Measurements from ENCODE around the gene ISLR2.

The ISLR2 gene

DNA sequence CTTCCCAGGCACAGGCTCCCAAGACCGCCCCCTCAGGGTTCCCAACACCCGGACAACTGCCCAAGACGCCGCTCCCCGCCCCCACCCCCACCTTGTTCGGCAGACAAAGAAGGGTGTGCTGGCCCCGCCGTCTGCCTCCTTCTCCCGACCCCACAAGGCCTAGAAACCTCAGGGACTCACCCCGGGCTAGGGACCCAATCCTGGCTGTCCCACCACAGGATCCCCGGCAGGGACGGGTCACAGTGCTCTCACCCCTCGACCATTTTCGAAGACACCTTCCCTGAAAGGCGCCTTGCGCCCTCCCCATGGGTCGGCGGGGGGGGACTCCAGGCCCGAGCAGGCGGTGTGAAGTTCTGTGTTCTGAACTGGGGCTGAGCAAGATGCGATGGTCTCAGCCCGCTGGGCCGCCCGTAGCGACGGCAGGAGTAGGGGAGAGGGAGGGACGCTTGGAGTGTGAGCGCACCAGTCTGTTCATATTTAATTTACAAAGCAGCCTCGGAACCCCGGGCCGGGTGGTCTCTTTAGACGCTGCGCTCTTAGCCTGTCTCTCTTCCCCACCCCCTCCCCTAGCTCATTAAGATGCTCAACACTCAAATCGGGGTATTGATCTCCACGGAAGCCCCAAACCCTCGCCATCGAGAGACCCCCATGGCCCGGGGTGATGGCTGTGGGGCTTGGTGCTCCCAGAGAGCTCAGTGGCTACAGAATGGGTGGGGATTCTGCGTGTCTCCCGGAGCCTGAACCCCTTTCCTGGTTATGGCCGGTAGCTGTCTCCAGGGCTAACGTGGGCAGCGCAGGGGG is 1.4 kb upstream of the ISLR2 start:
- DNase-seq (ENCODE audit: low spot score), result no peak

- DNase-seq (ENCODE audit: low spot score), result no peak
Observed at GRCh38 chr15:74129586-74130154, 716 bp upstream of the ISLR2 start.

DNA sequence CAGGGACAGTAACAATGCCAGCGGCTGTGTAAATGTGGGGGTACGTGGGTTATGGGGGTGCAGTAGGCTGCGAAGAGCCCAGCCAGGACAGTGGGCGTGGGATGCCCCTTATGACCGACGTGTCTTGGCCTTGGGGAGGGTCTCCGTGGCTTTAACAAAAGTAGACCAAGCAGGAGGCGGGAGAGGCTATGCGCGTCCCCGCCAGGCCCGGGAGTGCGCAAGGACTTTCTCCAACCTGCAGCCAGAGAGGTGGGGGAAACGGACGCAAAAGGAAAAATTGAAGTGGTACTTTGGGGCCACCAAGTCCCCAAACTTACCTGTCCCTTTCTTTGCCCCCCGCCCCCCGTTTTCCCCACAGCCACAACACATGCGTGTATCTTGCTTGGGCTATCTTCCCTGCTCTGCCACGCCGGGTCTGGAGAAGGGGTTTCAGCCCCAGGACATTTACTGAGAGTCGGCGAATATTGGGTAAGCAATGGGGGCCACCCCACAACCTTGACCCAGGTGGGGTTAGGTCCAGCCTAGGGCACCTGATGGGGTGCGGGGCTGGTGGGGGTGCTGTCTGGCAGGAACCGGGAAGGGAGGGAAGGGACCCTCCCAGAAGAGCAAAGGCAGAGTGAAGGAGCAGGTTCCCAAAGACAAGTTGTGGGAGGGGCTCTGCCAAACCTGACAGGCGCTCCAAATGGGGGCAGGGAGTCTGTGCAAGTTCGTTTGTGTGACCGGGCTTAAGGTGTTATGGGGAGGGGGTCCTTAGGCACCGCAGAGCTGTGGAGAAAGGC is 652 bp downstream of the ISLR2 start:
- DNase-seq (ENCODE audit: low spot score), result no peak

GRCh38 chr15:74131628-74132413 is 1.4 kb downstream of the ISLR2 start:
- no peak for DNase-seq (ENCODE audit: low spot score)

DNA sequence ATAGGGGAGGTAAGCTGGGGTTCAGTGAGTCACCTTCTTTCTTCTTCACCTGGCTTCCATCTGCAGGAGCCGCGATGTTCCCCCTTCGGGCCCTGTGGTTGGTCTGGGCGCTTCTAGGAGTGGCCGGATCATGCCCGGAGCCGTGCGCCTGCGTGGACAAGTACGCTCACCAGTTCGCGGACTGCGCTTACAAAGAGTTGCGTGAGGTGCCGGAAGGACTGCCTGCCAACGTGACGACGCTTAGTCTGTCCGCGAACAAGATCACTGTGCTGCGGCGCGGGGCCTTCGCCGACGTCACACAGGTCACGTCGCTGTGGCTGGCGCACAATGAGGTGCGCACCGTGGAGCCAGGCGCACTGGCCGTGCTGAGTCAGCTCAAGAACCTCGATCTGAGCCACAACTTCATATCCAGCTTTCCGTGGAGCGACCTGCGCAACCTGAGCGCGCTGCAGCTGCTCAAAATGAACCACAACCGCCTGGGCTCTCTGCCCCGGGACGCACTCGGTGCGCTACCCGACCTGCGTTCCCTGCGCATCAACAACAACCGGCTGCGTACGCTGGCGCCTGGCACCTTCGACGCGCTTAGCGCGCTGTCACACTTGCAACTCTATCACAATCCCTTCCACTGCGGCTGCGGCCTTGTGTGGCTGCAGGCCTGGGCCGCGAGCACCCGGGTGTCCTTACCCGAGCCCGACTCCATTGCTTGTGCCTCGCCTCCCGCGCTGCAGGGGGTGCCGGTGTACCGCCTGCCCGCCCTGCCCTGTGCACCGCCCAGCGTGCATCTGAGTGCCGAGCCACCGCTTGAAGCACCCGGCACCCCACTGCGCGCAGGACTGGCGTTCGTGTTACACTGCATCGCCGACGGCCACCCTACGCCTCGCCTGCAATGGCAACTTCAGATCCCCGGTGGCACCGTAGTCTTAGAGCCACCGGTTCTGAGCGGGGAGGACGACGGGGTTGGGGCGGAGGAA is 2.6 kb downstream of the ISLR2 start:
- no peak for DNase-seq (ENCODE audit: low spot score)

GRCh38 chr15:74133694-74134386 is 3.5 kb downstream of the ISLR2 start:
- no peak for DNase-seq (ENCODE audit: low spot score)

GRCh38 chr15:74134387-74135027 is 4.1 kb downstream of the ISLR2 start:
- no peak for DNase-seq (ENCODE audit: low spot score)

DNA sequence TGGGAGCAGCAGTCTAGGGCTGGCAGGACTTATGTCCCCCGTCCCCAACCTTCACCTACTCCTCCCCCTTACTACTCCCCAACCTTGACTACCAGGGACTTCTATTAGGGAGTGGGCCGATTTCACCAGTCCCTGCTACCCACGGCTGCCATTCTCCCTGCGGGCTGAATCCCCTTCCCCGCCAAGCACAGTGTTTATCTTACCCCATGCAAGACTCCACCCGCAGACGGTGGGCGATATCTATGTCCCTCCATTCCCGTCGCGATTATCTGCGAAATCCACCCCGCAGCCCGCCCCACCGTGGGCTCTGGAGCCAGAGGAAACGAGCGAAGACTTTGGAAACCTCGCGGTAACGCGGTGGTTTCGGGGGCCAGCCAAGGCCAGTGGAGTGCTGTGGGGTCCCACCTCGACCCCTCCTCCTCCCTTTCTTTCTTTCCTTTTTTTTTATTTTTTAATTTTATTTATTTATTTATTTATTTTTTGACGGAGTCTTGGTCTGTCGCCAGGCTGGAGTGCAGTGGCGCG is 4.7 kb downstream of the ISLR2 start:
- DNase-seq (ENCODE audit: low spot score), result no peak

DNA sequence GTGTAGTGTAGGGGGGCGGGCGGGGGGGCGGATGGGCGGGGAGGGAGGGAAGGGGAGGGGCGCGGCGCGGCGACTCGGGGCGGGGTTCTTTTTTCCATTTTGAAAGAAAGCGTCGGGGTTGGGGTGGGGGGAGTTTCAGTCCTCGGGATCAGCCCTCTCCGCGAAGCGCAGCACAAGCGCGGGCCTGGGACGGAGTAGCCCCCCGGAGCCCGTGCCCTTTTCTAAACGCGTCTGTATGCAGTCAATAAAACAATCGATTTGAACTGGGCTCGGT is 6.1 kb downstream of the ISLR2 start:
- DNase-seq (ENCODE audit: low spot score), result no peak

- DNase-seq (ENCODE audit: low spot score), result no peak
Observed at GRCh38 chr15:74136814-74137536, 6.6 kb downstream of the ISLR2 start.

DNA sequence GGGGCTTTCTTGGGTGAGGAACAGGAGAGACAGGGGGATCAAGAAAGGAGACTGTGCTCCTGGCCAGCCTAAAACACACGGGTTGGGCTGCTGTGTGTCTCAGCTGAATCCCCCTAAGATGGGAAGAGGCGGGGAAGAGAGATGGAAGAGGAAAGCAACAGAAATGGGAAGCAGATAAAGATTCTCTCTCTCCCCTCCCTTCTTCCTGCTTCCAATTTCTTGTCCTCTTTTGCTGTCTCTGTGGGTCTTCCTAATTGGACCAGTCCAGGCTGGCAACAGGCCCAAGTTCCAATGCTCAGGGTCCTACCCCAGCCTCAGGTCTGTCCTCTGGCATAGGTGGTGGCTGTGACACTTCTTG is 7.1 kb downstream of the ISLR2 start:
- DNase-seq (ENCODE audit: low spot score), result no peak

DNA sequence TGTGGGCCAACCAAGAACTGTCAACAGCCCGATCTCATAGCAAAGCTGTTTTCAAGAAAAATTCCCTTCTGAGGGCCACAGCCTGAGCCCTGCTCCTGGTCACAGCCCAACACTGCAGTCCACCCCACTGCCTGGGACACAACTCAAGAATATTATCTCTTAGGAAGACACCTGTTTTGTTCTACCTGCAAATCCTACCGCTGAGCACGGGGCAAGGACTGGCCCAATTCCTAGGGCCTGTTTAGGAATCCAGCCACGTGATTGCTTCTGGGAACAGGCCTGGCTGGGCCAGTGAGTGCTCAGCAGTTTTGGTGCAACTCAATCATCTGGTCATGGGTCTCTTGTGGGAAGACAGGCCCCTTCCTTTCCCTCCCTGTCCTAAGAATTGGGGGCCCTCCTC is 8.3 kb downstream of the ISLR2 start:
- no peak for DNase-seq (ENCODE audit: low spot score)

- DNase-seq (ENCODE audit: low spot score), result no peak
Observed at GRCh38 chr15:74141591-74141990, 11.2 kb downstream of the ISLR2 start.

GRCh38 chr15:74144153-74144775 is 13.9 kb downstream of the ISLR2 start:
- peak; percentile 23 for DNase-seq (ENCODE audit: low spot score)

DNA sequence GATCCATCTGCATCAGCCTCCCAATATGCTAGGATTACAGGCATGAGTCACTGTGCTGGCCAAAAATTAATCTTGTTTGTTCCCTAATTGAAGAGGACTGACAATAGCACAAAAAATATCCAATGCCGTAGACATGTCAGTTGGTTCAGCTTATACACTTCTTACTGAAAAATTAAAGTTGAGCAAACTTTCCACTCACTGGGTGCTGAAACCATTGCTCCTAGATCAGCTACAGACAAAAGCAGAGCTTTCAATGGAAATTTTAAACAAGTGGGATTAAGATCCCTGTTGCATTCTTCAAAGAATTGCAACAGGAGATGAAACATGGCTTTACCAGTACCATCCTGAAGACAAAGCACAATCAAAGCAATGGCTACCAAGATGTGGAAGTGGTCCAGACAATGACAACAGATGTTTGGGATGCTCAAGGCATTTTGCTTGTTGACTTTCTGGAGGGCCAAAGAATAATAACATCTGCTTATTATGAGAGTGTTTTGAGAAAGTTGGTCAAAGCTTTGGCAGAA is 16.0 kb downstream of the ISLR2 start:
- no peak for DNase-seq (ENCODE audit: low spot score)

DNA sequence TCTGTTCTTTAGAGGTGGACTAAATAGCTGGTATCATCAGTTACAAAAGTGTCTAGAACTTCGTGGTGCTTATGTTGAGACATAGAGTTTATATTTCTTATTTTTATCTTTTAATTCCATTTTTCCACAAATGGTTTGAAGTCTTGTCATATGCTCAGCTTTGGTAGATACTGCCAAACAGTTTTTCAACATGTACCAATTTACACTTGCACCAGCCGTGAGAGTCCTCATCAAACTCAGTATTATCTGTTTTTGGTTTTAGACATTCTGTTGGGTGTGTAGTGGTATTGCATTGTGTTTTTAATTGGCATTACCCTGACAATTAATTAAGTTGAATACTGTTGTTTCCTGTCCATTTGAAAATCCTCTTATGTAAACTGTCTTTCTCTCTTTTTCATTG is 16.7 kb downstream of the ISLR2 start:
- DNase-seq (ENCODE audit: low spot score), result no peak

GRCh38 chr15:74155766-74156417 is 25.5 kb downstream of the ISLR2 start:
- DNase-seq (ENCODE audit: low spot score), result no peak
